ENCODE results near the gene USPL1.
A peak's percentile ranks its signal among the peaks of the same experiment; 100 is the strongest.

Gene USPL1

DNA sequence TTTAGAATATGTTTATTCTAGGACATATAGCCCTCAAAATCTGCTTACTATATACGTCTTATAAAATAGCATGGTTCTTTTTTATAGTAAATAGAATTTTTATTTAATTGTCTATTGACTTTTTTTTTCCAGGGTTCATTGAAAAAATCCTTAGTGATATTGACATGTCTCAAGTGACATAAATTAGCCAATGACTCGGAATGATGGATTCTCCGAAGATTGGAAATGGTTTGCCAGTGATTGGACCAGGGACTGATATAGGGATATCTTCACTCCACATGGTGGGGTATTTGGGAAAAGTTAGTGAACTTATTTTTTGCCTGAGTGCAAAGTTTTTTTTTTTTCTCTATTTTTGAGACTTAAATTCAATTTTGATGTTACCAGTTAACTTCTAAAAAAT, 3.2 kb downstream of the USPL1 start:
- Histone ChIP-seq H3K4me1 (ENCODE audit: control insufficient read depth, insufficient read depth, low read length) (no peaks in the 10 kb centered on the region), H3K4me3 (ENCODE audit: low read depth, low read length) (no peak overlapping the region), H3K9me3 (ENCODE audit: control insufficient read depth, insufficient read depth, low read depth, low read length) (no peaks in the 10 kb centered on the region), H3K36me3 (ENCODE audit: control insufficient read depth in 2 of 2, insufficient read depth in 1 of 2, low read length in 2 of 2) (peaks cover 2 to 37% of the 10 kb centered on the region in 2 experiments; a peak in 2 of 3 replicates), H3K27ac (ENCODE audit: extremely low read depth, low read depth, low read length) (no peak overlapping the region)
- ChIA-PET POLR2A (no interaction called here), CTCF (interaction anchor here (0.8 kb wide), 1 partner anchor 489 kb away, joined by 3 read pairs; no protein-coding TSS in a partner anchor)
- TF ChIP-seq, protein P1, sequence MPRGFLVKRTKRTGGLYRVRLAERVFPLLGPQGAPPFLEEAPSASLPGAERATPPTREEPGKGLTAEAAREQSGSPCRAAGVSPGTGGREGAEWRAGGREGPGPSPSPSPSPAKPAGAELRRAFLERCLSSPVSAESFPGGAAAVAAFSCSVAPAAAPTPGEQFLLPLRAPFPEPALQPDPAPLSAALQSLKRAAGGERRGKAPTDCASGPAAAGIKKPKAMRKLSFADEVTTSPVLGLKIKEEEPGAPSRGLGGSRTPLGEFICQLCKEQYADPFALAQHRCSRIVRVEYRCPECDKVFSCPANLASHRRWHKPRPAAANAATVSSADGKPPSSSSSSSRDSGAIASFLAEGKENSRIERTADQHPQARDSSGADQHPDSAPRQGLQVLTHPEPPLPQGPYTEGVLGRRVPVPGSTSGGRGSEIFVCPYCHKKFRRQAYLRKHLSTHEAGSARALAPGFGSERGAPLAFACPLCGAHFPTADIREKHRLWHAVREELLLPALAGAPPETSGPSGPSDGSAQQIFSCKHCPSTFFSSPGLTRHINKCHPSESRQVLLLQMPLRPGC (tag by site-specific recombination; IDR thresholded peaks at IDR 0.05): no peak
- TF ChIP-seq ZNF335 (tag by site-specific recombination; conservative IDR thresholded peaks at IDR 0.05): peak; percentile 52; the same call in 1 of the 2 replicates

DNA sequence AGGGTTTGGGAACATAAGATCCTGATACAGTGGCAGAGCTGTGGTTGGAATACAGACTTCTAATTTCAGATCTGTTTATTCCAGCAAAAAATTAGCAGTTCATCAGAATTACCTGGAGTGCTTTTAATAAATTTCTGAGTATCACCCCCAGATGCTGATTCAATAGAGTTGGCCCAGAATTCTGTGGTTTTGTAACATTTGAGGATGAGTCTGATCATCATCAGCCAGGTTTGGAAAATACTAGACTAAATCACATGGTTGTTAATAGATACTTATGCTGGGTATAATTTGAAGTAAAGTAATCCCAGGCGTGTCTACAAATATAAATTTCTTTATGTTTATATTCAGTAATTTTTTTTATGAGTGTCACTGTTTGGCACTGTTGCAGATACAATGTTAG, 4.8 kb downstream of the USPL1 start:
- peaks cover 3 to 37% of the 10 kb centered on the region in 2 experiments; a peak in 2 of 3 replicates for H3K36me3 ChIP-seq (ENCODE audit: control insufficient read depth in 2 of 2, insufficient read depth in 1 of 2, low read length in 2 of 2)
- no peak overlapping the region for H3K27ac ChIP-seq (ENCODE audit: extremely low read depth, low read depth, low read length)
- no peaks in the 10 kb centered on the region for H3K9me3 ChIP-seq (ENCODE audit: control insufficient read depth, insufficient read depth, low read depth, low read length)
- no peaks in the 10 kb centered on the region for H3K4me1 ChIP-seq (ENCODE audit: control insufficient read depth, insufficient read depth, low read length)
- TF ChIP-seq BCL11A (tag by site-specific recombination; IDR thresholded peaks at IDR 0.05; ENCODE audit: low read depth): no peak
- TF ChIP-seq ZNF701 (tag by site-specific recombination; IDR thresholded peaks at IDR 0.05): no peak
- no peak for TF ChIP-seq ZNF202 (tag by site-specific recombination; IDR thresholded peaks at IDR 0.05; ENCODE audit: borderline replicate concordance)
- TF ChIP-seq EGR2 (tag by site-specific recombination; IDR thresholded peaks at IDR 0.05; ENCODE audit: low read depth): no peak
- TF ChIP-seq ZBTB21 (tag by site-specific recombination; IDR thresholded peaks at IDR 0.05): no peak
- no peak for TF ChIP-seq YY2 (tag by site-specific recombination; IDR thresholded peaks at IDR 0.05)
- TF ChIP-seq ZNF274 (IDR thresholded peaks at IDR 0.05; ENCODE audit: low read length): no peak
- TF ChIP-seq ZNF274 (tag by site-specific recombination; IDR thresholded peaks at IDR 0.05; ENCODE audit: borderline replicate concordance): no peak
- no peak for TF ChIP-seq ZNF211 (tag by site-specific recombination; IDR thresholded peaks at IDR 0.05; ENCODE audit: low read depth)
- TF ChIP-seq, protein P2, sequence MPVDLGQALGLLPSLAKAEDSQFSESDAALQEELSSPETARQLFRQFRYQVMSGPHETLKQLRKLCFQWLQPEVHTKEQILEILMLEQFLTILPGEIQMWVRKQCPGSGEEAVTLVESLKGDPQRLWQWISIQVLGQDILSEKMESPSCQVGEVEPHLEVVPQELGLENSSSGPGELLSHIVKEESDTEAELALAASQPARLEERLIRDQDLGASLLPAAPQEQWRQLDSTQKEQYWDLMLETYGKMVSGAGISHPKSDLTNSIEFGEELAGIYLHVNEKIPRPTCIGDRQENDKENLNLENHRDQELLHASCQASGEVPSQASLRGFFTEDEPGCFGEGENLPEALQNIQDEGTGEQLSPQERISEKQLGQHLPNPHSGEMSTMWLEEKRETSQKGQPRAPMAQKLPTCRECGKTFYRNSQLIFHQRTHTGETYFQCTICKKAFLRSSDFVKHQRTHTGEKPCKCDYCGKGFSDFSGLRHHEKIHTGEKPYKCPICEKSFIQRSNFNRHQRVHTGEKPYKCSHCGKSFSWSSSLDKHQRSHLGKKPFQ (tag by site-specific recombination; IDR thresholded peaks at IDR 0.05): no peak
- TF ChIP-seq ZNF623 (tag by site-specific recombination; IDR thresholded peaks at IDR 0.05): no peak
- TF ChIP-seq ZNF138 (tag by site-specific recombination; IDR thresholded peaks at IDR 0.05; ENCODE audit: borderline replicate concordance): no peak
- TF ChIP-seq, protein P3, sequence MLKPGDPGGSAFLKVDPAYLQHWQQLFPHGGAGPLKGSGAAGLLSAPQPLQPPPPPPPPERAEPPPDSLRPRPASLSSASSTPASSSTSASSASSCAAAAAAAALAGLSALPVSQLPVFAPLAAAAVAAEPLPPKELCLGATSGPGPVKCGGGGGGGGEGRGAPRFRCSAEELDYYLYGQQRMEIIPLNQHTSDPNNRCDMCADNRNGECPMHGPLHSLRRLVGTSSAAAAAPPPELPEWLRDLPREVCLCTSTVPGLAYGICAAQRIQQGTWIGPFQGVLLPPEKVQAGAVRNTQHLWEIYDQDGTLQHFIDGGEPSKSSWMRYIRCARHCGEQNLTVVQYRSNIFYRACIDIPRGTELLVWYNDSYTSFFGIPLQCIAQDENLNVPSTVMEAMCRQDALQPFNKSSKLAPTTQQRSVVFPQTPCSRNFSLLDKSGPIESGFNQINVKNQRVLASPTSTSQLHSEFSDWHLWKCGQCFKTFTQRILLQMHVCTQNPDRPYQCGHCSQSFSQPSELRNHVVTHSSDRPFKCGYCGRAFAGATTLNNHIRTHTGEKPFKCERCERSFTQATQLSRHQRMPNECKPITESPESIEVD (tag by site-specific recombination; IDR thresholded peaks at IDR 0.05): no peak
- TF ChIP-seq, protein P4, sequence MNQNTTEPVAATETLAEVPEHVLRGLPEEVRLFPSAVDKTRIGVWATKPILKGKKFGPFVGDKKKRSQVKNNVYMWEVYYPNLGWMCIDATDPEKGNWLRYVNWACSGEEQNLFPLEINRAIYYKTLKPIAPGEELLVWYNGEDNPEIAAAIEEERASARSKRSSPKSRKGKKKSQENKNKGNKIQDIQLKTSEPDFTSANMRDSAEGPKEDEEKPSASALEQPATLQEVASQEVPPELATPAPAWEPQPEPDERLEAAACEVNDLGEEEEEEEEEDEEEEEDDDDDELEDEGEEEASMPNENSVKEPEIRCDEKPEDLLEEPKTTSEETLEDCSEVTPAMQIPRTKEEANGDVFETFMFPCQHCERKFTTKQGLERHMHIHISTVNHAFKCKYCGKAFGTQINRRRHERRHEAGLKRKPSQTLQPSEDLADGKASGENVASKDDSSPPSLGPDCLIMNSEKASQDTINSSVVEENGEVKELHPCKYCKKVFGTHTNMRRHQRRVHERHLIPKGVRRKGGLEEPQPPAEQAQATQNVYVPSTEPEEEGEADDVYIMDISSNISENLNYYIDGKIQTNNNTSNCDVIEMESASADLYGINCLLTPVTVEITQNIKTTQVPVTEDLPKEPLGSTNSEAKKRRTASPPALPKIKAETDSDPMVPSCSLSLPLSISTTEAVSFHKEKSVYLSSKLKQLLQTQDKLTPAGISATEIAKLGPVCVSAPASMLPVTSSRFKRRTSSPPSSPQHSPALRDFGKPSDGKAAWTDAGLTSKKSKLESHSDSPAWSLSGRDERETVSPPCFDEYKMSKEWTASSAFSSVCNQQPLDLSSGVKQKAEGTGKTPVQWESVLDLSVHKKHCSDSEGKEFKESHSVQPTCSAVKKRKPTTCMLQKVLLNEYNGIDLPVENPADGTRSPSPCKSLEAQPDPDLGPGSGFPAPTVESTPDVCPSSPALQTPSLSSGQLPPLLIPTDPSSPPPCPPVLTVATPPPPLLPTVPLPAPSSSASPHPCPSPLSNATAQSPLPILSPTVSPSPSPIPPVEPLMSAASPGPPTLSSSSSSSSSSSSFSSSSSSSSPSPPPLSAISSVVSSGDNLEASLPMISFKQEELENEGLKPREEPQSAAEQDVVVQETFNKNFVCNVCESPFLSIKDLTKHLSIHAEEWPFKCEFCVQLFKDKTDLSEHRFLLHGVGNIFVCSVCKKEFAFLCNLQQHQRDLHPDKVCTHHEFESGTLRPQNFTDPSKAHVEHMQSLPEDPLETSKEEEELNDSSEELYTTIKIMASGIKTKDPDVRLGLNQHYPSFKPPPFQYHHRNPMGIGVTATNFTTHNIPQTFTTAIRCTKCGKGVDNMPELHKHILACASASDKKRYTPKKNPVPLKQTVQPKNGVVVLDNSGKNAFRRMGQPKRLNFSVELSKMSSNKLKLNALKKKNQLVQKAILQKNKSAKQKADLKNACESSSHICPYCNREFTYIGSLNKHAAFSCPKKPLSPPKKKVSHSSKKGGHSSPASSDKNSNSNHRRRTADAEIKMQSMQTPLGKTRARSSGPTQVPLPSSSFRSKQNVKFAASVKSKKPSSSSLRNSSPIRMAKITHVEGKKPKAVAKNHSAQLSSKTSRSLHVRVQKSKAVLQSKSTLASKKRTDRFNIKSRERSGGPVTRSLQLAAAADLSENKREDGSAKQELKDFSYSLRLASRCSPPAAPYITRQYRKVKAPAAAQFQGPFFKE (tag by site-specific recombination; IDR thresholded peaks at IDR 0.05; ENCODE audit: borderline replicate concordance): no peak
- no peak for TF ChIP-seq ZNF292 (tag by site-specific recombination; IDR thresholded peaks at IDR 0.05; ENCODE audit: borderline replicate concordance, low read depth)
- no peak overlapping the region for H3K4me3 ChIP-seq (ENCODE audit: low read depth, low read length)
- POLR2A ChIA-PET: no interaction called here
- CTCF ChIA-PET: interaction anchor here (0.6 kb wide), 1 partner anchor 369 kb away, joined by 8 read pairs; no protein-coding TSS in a partner anchor
